ENCODE data around the gene ZSCAN12.

The ZSCAN12 gene

GRCh38 chr6:28371706-28372451 lies 27.7 kb downstream of the ZSCAN12 start:
- TF ChIP-seq GATA3 (IDR thresholded peaks at IDR 0.05; ENCODE audit: low read depth, low read length) (no peak), GATA2 (IDR thresholded peaks at IDR 0.05; ENCODE audit: low read depth, low read length) (no peak)

GRCh38 chr6:28371280-28371679 lies 28.3 kb downstream of the ZSCAN12 start:
- no peak for TF ChIP-seq GATA3 (IDR thresholded peaks at IDR 0.05; ENCODE audit: low read depth, low read length)
- TF ChIP-seq GATA2 (IDR thresholded peaks at IDR 0.05; ENCODE audit: low read depth, low read length), result no peak

- TF ChIP-seq GATA3 (IDR thresholded peaks at IDR 0.05; ENCODE audit: low read depth, low read length) (no peak), GATA2 (IDR thresholded peaks at IDR 0.05; ENCODE audit: low read depth, low read length) (no peak)
Observed at GRCh38 chr6:28370440-28370839, 29.1 kb downstream of the ZSCAN12 start.

GRCh38 chr6:28369463-28369862 lies 30.1 kb downstream of the ZSCAN12 start:
- TF ChIP-seq GATA3 (IDR thresholded peaks at IDR 0.05; ENCODE audit: low read depth, low read length) (no peak), GATA2 (IDR thresholded peaks at IDR 0.05; ENCODE audit: low read depth, low read length) (no peak)

GRCh38 chr6:28368522-28368921 lies 31.0 kb downstream of the ZSCAN12 start:
- TF ChIP-seq GATA3 (IDR thresholded peaks at IDR 0.05; ENCODE audit: low read depth, low read length), result no peak
- TF ChIP-seq GATA2 (IDR thresholded peaks at IDR 0.05; ENCODE audit: low read depth, low read length), result no peak

- no peak for TF ChIP-seq GATA3 (IDR thresholded peaks at IDR 0.05; ENCODE audit: low read depth, low read length)
- no peak for TF ChIP-seq GATA2 (IDR thresholded peaks at IDR 0.05; ENCODE audit: low read depth, low read length)
Observed at GRCh38 chr6:28360961-28361360, 38.6 kb downstream of the ZSCAN12 start.

GRCh38 chr6:28357036-28357435 lies 42.5 kb downstream of the ZSCAN12 start:
- no peak for TF ChIP-seq GATA3 (IDR thresholded peaks at IDR 0.05; ENCODE audit: low read depth, low read length)

- TF ChIP-seq GATA3 (IDR thresholded peaks at IDR 0.05; ENCODE audit: low read depth, low read length) (no peak), GATA2 (IDR thresholded peaks at IDR 0.05; ENCODE audit: low read depth, low read length) (no peak)
Observed at GRCh38 chr6:28356666-28357020, 42.9 kb downstream of the ZSCAN12 start.

GRCh38 chr6:28355743-28356665 lies 43.5 kb downstream of the ZSCAN12 start:
- TF ChIP-seq GATA3 (IDR thresholded peaks at IDR 0.05; ENCODE audit: low read depth, low read length), result no peak
- TF ChIP-seq GATA2 (IDR thresholded peaks at IDR 0.05; ENCODE audit: low read depth, low read length), result no peak

GRCh38 chr6:28354688-28355554 lies 44.6 kb downstream of the ZSCAN12 start:
- TF ChIP-seq GATA2 (IDR thresholded peaks at IDR 0.05; ENCODE audit: low read depth, low read length) (no peak), GATA3 (IDR thresholded peaks at IDR 0.05; ENCODE audit: low read depth, low read length) (no peak)

- TF ChIP-seq GATA2 (IDR thresholded peaks at IDR 0.05; ENCODE audit: low read depth, low read length) (no peak), GATA3 (IDR thresholded peaks at IDR 0.05; ENCODE audit: low read depth, low read length) (no peak)
Observed at GRCh38 chr6:28353981-28354676, 45.4 kb downstream of the ZSCAN12 start.

GRCh38 chr6:28353356-28353755 lies 46.2 kb downstream of the ZSCAN12 start:
- no peak for TF ChIP-seq GATA3 (IDR thresholded peaks at IDR 0.05; ENCODE audit: low read depth, low read length)
- TF ChIP-seq GATA2 (IDR thresholded peaks at IDR 0.05; ENCODE audit: low read depth, low read length), result no peak

- TF ChIP-seq GATA2 (IDR thresholded peaks at IDR 0.05; ENCODE audit: low read depth, low read length) (no peak), GATA3 (IDR thresholded peaks at IDR 0.05; ENCODE audit: low read depth, low read length) (no peak)
Observed at GRCh38 chr6:28351493-28351925, 48.0 kb downstream of the ZSCAN12 start.

All from SH-SY5Y (cell line).